ENCODE results near the gene AACS. TPM values are rescaled to one million over a fixed set of nuclear protein-coding genes. Genes with fewer than 3 reads are reported as not detected.
A peak's percentile ranks its signal among the peaks of the same experiment; 100 is the strongest.

The AACS gene
- total and polyA plus RNA-seq, 2 of the 8 experiments (the other 6 are each of a cell fraction or from before 2014, with no cell fraction given) = 51.9 to 52.4 TPM

DNA sequence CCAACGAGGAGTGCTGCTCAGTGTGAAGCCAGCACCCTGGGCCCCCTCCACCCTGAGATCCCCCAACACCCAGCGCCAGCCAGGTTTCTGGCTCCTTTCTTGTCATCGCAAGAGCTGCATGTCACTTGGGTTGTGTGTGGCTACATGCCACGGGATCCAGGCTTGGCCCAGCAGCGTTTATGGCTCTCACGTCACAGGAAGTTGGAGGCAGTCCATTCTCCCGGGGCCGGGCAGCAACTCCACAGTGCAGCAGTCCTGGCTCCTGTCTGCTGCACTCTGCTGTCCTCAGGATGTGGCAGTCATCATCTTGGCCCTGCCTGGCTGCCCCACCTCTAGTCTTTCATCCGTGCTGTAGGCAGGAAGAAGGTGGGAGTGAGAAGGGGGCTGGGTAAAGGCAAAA lies 78.3 kb downstream of the AACS start:
- Histone ChIP-seq H3K56ac (replicated peaks; ENCODE audit: insufficient read length, low read depth, low read length) (no peak overlapping the region), H4K8ac (ENCODE audit: extremely low read depth, insufficient read depth, low read length) (peak overlapping the region; percentile 48; the same call in 1 of the 2 replicates), H2BK5ac (ENCODE audit: low read depth, low read length) (no peak overlapping the region), H3K4ac (replicated peaks; ENCODE audit: insufficient read length, low read depth, low read length) (no peak overlapping the region), H2AFZ (ENCODE audit: low read length) (no peak overlapping the region), H2BK15ac (ENCODE audit: low read length) (no peak overlapping the region), H3K4me1 (replicated peaks in 1 of 4; ENCODE audit: control insufficient read depth in 3 of 4, insufficient read depth in 4 of 4, low read length in 3 of 4) (peaks cover 0 to 5% (median 3%) of the 10 kb centered on the region in 4 experiments; a peak in 4 of 7 replicates), H3K79me1 (ENCODE audit: low read depth, low read length) (no peaks in the 10 kb centered on the region), H3K79me2 (ENCODE audit: control insufficient read depth in 1 of 2, insufficient read depth in 2 of 2, low read length in 2 of 2) (no peaks in the 10 kb centered on the region), H4K20me1 (replicated peaks in 1 of 2; ENCODE audit: control insufficient read depth in 1 of 2, insufficient read depth in 2 of 2, low read length in 2 of 2) (peaks cover 2 to 3% of the 10 kb centered on the region in 2 experiments), H2AK5ac (ENCODE audit: low read depth, low read length) (no peak overlapping the region), H4K5ac (ENCODE audit: insufficient read length, low read depth, low read length) (no peak overlapping the region), H2BK120ac (replicated peaks; ENCODE audit: low read depth, low read length) (no peak overlapping the region), H3K14ac (ENCODE audit: insufficient read length) (no peak overlapping the region), H3K9me3 (ENCODE audit: insufficient read depth in 2 of 2, low read depth in 1 of 2, low read length in 1 of 2) (no peaks in the 10 kb centered on the region), H3K23me2 (ENCODE audit: low read depth, low read length) (no peaks in the 10 kb centered on the region), H2BK12ac (ENCODE audit: low read depth, low read length) (no peak overlapping the region), H3K27ac (ENCODE audit: low read depth, low read length) (no peak overlapping the region), H3K27me3 (replicated peaks in 1 of 4; ENCODE audit: control insufficient read depth in 3 of 4, extremely low read depth in 1 of 4, insufficient read depth in 3 of 4, low read length in 3 of 4) (no peaks in the 10 kb centered on the region), H4K91ac (replicated peaks; ENCODE audit: insufficient read length, low read length) (no peak overlapping the region), H2BK20ac (ENCODE audit: low read length) (no peak overlapping the region), H3K23ac (ENCODE audit: insufficient read length) (no peak overlapping the region), H3K4me2 (ENCODE audit: insufficient read depth in 1 of 2, low read depth in 2 of 2, low read length in 2 of 2) (no peak overlapping the region), H3K9ac (replicated peaks in 1 of 4; ENCODE audit: extremely low read depth in 1 of 4, low read depth in 3 of 4, low read length in 3 of 4) (no peak overlapping the region), H3K36me3 (ENCODE audit: control insufficient read depth in 2 of 4, insufficient read depth in 4 of 4, low read length in 3 of 4) (no peaks in the 10 kb centered on the region), H3K18ac (ENCODE audit: extremely low read depth, low read length) (no peak overlapping the region), H3K4me3 (ENCODE audit: extremely low read depth in 1 of 4, insufficient read depth in 2 of 4, low read depth in 3 of 4, low read length in 4 of 4) (no peak overlapping the region)
- CTCF ChIA-PET (ENCODE audit: partially characterized antibody) = interaction anchor here (0.6 kb wide), 1 partner anchor 117 kb away, joined by 3 read pairs; no protein-coding TSS in a partner anchor
- POLR2A ChIA-PET (ENCODE audit: partially characterized antibody) = no interaction called here
- TF ChIP-seq CBX5 (IDR thresholded peaks at IDR 0.05; ENCODE audit: low read depth, low read length) (no peak), RNF2 (IDR thresholded peaks at IDR 0.05; ENCODE audit: borderline replicate concordance, low read depth, low read length, missing control alignments, poor library complexity, severe bottlenecking) (no peak), JUN (IDR thresholded peaks at IDR 0.05; ENCODE audit: low read depth, low read length) (no peak), SP1 (IDR thresholded peaks at IDR 0.05; ENCODE audit: low read depth, low read length) (no peak)
- DNase-seq (ENCODE audit: low read depth in 1 of 2, low spot score in 2 of 2) (no peak), FAIRE-seq (no peak)
- WGBS, 2 experiments (ENCODE audit: extremely low coverage in 1 of 2, insufficient coverage in 1 of 2, insufficient read length in 1 of 2, insufficient replicate concordance in 2 of 2, low coverage in 1 of 2, low lambda C conversion rate in 2 of 2, missing lambda C conversion rate in 1 of 2) = 85% methylated on average over 9 of the region's 9 CpGs; no CpG with 5 or more reads in 1 of the 2 experiments

All from H1 (cell line).